Cortex of kidney (tissue), 1 donor: Measurements from ENCODE around the gene FAM171A2.

Experiments used
- DNase-seq: peaks from one replicate; lab custom pipeline; 2025; lab: John Stamatoyannopoulos, UW

Gene FAM171A2

GRCh38 chr17:44321246-44322120 lies 42.2 kb downstream of the FAM171A2 start:
- no peak for DNase-seq

GRCh38 chr17:44320066-44320465 lies 43.6 kb downstream of the FAM171A2 start:
- no peak for DNase-seq

GRCh38 chr17:44318077-44318892 lies 45.4 kb downstream of the FAM171A2 start:
- no peak for DNase-seq

GRCh38 chr17:44317545-44317944 lies 46.1 kb downstream of the FAM171A2 start:
- no peak for DNase-seq

GRCh38 chr17:44315760-44316731 lies 47.6 kb downstream of the FAM171A2 start:
- DNase-seq, result no peak

- DNase-seq, result no peak
These were observed 48.6 kb downstream of the FAM171A2 start for GRCh38 chr17:44314869-44315661.

- DNase-seq, result no peak
These were observed 49.2 kb downstream of the FAM171A2 start for GRCh38 chr17:44314524-44314868.

GRCh38 chr17:44314031-44314430 lies 49.6 kb downstream of the FAM171A2 start:
- DNase-seq, result no peak

- DNase-seq, result no peak
These were observed 51.1 kb downstream of the FAM171A2 start for GRCh38 chr17:44312396-44313104.

- DNase-seq, result no peak
These were observed 52.0 kb downstream of the FAM171A2 start for GRCh38 chr17:44311562-44312181.

GRCh38 chr17:44310609-44311376 lies 52.9 kb downstream of the FAM171A2 start:
- DNase-seq, result no peak

GRCh38 chr17:44310188-44310587 lies 53.5 kb downstream of the FAM171A2 start:
- no peak for DNase-seq

- DNase-seq, result no peak
These were observed 54.2 kb downstream of the FAM171A2 start for GRCh38 chr17:44309472-44309871.

GRCh38 chr17:44308865-44309264 lies 54.8 kb downstream of the FAM171A2 start:
- DNase-seq, result no peak

- no peak for DNase-seq
These were observed 55.3 kb downstream of the FAM171A2 start, which contains the start of gene RUNDC3A for GRCh38 chr17:44308320-44308818. Gene RUNDC3A, plus strand, starts transcription at chr17:44308601. Its CDS starts 232 bp downstream, at chr17:44308833.

GRCh38 chr17:44307387-44308186 lies 56.1 kb downstream of the FAM171A2 start:
- DNase-seq, result no peak

- no peak for DNase-seq
These were observed 59.0 kb downstream of the FAM171A2 start for GRCh38 chr17:44304651-44305050.
